G401.6 (cell line): Measurements from ENCODE around the gene RASGEF1B.
A peak's percentile ranks its signal among the peaks of the same experiment; 100 is the strongest.
"Not testable (repeated sequence)": the region's sequence is repeated elsewhere in the genome, so short reads cannot be mapped to it uniquely, and the experiment has no call there.

Experiments used
- FAIRE-seq: peaks from 2 replicates; lab custom pipeline; 2012; peaks lifted over from hg19 to GRCh38; lab: Jason Lieb, UNC

Gene RASGEF1B

DNA sequence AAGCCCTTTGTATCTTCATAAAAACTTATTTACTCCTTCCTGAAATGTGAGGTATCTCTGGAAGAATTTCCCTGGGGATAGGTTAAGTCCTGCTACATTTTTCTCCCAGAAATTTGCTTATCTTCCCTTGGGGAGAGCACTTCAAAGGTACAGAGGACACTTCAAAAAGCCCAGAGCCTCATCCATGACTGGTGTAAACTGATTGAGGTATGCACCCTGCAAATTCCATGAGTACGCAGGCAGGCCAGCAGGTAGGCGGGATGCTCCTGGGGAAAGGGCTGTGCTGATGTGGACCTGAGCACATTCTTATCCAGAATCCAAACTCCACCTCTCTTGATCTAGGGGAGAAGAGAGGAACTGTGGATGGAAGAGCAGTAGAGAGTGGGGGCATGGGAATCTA lies 26.3 kb upstream of the RASGEF1B start:
- FAIRE-seq = no peak

DNA sequence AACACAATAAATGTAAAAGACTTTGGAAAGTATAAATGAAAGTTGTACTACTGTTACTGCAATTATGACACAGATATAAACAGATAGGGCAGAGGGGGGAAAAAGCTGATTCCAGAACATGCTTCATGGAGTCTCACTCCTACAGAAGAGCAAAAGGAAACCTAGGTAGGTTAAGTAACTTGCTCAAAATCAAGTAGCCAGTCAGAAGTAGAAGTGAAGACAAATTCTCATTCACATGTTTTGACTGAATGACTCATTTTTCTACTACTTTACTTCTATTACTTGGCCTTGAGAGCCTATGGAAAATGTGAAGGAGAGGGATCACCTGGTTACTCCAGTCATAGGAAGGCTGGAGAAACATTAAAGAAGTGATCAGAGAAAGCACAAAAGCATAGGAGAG lies 23.6 kb upstream of the RASGEF1B start:
- FAIRE-seq = no peak

DNA sequence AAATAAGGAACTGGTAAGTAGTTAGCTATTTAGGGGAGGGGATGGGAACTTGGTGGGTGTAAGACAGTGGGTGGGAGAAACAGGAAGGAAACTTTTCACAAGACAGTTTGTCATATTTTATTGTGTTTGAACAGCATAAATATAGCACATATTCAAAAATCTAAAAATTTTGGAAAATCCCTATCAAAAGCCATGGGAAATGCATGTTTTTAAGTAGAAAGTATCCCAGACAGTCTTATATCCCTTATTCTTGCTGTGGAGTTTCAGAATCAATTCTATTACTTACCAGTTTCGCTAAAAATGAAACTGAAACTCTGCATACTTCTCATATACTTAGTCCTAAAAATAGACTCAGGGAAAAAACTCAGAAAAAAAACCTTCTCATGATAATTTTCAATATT lies 22.3 kb upstream of the RASGEF1B start:
- no peak for FAIRE-seq

DNA sequence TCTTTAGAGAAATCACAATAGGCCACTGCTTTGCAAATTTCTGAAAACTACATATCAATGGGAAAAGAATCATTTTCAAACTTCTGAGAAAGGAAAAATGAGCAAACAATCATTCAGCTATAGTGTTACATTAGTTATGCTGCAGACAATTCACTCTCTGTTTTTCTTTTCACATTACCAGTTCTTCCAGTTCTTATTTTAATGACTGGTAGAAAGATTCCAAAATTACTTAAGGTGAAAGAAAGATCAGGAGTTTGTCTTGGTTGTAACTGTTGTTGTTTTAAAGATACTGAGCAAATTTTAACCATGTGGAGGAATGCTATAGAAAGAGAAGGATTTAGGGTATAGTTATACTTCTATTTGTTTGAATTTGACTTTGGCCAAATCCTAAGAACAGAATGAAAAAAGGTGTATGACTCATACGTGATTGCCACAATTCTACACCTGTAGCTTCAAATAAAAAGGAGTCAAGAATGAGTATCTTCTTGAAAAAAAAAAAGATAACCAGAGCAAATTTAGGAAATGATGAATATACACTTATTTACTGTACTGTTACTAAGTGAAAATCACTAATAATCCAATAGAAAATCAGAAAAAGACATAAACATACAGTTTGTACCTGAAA lies 21.0 kb upstream of the RASGEF1B start:
- FAIRE-seq = no peak

DNA sequence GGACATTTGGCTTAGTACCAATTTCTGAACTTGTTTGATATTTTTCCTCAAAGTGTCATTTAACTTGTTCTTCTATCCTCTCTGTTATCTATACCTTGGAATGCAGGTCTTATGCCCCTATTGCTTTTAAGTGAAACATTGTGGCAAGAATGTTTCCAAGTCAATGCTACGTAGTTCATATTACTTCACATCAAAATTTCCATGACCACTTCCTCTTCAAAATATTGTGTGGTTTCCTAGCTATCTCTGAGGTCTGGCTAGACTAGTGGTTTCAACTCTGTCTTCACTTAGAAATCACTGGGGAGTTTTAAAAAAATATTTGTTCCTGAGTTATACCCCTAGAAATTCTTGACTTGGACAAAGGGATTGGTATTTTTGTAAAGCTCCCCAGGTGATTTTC lies 20.2 kb upstream of the RASGEF1B start:
- no peak for FAIRE-seq

DNA sequence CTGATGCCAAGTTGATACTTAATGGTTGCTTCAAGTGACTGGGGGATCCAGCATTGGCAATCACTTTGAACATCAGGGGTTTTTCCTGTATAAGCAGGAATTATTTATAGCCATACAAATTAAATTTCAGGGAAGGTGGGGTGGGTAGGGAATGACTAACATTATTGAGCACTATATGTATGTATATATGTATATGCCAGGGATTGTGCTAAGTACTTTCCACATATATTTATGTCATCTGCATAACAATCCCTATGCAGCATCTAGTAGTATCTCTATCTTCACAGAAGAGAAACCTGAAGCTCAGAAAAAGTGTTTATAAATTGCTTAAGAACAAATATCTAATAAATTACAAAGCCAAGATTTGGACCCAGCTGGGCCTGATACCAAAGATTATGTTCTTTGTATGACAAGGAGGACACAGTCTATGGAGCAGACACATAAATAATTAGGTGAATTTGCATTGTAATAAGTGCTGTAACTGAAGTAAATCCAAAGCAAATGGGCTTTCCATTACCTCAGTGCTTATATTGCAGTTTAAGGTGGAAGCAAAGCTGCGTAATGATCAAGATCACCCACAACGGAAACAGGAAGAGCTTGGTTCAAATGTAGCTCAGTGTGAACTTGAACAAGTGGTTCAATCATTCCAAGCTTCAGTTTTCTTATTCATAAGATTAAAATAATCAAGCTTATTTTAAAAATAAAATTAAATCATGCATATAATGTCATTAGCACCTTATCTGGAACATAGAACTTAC lies 18.9 kb upstream of the RASGEF1B start:
- no peak for FAIRE-seq

DNA sequence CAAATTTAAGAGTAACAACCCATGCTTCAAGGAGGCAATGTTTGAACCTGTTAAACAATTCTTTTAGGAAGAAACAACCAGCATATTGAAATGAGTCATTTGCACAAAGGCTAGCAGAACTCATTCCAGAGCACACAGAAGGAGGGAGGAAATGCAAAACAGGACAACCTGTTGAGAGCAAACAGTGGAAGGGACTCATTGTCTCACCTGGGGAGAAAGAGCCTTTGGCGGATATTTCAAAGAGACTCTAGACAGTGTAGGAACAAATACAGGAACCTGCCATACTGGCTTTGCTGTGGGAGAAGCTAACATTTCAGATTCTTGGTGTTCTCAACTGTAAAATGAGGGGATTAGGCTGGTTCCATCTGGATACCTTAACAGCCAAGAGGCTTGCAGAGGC lies 14.8 kb upstream of the RASGEF1B start:
- no peak for FAIRE-seq

DNA sequence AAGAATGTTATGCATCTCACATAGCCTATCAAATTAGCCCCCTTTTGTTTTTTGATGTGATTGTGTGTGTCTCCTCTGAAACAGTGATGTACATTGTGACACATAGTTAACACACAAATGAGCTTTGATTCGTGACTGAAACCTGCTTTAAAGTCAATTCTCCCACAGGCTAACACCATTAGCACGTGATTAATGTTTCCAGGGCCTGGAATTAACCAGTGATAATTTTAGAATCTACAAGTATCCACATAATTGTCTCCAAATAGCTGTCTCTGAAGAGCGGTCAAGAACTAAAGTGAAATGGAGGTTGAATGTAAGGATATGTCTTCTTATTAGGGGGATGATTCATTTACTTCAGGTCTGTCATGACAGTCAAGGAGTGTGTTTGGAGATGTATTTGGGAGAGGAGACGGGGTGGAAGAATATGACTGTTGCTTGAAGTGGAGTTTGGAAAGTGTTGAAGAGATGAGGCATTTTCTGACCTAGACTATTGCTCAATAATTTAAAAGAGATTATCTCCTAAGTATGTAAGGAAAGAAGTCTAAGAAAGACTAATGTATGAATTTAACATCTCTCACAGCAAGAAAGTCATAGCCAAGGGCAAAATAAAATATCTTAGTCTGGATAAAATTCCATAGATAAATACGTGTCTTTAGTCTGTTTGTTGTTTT lies 13.7 kb upstream of the RASGEF1B start:
- no peak for FAIRE-seq

DNA sequence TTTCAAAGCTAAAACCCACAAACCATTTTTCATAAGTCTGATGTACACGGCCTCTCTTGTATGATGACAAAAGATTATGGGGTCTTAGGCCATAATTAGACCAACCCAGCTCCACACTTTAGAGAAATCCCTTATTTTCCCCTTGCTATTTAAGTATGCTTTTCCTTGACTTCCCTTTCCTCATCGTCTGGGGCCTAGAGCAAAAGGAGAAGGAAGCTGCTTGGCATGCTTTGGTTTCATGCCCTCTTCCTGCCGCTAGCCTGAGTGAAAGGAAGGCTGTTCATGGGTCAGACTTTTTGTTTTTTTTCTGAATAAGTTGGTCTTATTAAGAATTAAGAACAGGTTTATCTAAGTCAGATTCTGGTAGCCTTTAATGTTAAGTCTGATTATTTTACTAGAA lies 10.6 kb upstream of the RASGEF1B start:
- no peak for FAIRE-seq

DNA sequence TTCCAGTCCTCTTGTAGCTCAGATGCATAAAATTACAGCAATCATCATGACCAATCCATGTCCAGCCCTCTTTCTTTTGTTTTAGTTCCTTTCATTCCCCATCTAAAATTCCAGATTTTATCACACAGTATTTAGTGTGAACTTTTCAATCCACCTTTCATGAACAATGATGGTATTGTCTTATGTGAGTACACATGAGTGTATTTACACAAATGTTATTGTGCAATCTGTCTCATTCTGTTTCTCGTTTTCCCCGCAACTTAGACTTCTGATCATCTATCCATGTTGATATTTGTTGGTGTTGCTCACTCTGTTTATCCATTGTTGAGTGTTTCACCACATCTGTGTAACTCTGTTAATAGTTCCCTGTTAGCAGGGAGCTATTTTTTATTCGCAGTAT lies 9.4 kb upstream of the RASGEF1B start:
- no peak for FAIRE-seq

DNA sequence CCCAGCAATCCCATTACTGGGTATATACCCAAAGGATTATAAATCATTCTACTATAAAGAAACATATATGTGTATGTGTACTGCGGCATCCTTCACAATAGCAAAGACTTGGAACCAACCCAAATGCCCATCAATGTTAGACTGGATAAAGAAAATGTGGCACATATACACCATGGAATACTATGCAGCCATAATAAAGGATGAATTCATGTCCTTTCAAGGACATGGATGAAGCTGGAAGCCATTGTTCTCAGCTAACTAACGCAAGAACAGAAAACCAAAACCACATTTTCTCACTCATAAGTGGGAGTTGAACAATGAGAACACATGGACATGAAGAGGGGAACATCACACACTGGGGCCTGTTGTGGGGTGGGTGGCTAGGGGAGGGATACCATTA lies 7.9 kb upstream of the RASGEF1B start:
- not testable (repeated sequence) for FAIRE-seq

DNA sequence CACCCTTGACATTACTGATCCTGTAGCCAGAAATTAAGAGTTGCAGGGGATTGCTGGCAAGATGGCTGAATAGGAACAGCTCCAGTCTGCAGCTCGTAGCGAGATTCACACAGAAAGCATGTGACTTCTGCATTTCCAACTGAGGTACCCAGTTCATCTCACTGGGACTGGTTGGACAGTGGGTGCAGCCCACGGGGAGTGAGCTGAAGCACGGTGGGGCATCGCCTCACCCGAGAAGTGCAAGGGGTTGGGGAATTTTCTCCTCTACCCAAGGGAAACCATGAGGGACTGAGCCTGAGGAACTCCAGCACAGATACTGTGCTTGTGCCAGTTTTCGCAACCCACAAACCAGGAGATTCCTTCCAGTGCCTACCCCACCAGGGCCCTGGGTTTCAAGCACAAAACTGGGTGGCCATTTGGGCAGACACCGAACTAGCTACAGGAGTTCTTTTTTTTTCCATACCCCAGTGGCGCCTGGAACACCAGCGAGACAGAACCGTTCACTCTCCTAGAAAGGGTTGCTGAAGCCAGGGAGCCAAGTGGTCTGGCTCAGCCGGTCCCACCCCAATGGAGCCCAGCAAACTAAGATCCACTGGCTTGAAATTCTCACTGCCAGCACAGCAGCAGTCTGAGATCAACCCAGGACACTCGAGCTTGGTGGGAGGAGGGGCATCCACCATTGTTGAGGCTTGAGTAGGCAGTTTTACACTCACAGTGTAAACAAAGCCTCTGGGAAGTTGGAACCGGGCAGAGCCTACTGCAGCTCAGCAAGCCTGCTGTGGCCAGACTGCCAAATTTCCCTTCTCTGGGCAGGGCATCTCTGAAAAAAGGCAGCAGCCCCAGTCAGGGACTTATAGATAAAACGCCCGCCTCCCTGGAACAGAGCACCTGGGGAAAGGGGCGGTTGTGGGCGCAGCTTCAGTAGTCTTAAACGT lies 1.9 kb upstream of the RASGEF1B start:
- not testable (repeated sequence) for FAIRE-seq

DNA sequence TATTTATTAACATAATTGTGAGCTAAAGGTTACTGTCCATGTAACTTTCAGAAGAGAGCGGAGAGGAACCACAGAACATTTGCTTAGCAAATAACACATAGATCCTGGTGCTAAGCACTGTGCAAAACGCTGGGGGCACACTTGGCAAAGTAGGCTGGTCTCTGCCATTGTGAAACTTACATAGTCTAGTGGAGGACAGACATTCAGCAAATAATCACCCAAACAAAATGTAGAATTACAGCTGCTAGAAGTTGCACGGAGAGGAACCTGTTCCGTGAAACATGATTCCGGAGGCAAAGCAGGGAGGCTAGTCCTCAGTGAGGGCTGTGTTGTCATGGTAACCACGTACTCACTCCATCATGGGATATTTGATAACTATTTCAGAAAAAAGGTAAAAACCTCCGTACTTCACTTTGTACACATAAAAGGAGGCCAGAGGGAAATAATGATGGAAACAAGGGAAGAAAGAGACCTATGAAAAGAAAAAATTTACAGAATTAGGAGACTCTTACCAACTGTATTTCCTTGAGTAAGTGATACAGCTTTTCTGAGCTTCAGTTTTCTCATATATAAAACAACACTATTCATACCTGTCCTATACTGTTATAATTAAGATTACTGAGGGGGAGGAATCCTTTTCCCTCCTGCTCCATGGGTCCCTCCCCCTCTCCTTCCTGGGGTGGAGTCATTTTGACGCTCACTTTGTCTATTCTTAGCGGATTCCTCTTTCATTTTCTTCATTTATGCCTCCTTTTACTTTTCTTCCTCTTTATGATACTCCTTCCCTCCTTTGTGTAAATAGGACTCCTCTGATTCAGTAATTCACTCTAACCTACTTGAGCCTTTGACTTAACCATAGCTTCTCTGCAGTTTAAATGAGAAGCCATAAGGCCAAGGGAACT lies 825 bp upstream of the RASGEF1B start:
- no peak for FAIRE-seq

DNA sequence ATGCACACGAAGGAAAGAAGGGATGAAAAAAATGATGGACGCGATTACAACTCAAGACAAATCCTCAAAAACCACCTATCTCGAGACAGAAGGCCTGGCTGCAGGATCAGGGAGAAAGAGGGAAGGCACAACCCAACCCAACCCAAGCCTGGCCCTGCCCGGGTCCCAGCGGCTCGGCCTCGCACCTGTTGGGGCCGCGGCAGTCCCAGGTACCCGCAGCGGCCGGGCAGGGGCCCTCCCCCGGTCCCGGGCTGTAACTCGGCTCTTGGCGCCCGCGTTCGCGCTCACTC lies 464 bp downstream of the RASGEF1B start:
- FAIRE-seq = no peak

DNA sequence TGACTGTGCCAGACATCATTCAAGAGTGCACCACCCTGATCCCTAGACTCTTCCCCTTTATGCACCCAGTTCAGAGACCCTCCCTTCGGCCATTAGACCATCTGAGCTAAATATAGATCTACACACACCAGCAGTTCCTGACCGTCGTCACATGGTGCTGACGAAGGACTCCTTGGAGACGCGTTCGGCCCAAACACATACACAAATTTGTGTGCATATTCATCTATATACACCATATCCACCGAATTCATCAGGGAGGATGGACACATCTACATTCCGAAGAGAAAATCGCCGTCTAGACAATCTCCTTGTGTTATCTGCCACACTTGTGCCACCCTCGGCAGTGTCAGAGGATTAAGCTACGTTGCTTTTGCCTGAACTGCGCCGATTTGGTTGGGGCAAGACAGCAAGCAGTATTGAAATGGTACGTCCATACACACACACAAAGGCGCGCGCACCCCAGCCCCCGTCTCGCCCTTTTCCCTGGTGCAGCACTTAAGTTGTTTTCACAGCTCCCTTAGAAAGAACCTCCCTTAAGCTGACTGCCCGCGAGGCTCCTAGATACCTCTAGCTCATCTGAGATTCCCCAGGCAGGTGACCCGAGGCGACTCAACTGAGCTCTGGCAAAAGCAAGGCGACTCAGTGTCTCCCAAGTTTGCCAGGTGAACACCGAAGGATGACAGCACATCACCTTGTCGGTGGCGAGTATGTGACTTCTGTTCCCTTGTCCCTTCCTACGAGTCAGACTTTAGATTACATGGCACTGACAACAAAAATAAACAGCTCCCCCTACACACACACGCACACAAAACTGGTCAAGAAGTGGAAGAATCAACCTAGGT lies 1.0 kb downstream of the RASGEF1B start:
- no peak for FAIRE-seq

DNA sequence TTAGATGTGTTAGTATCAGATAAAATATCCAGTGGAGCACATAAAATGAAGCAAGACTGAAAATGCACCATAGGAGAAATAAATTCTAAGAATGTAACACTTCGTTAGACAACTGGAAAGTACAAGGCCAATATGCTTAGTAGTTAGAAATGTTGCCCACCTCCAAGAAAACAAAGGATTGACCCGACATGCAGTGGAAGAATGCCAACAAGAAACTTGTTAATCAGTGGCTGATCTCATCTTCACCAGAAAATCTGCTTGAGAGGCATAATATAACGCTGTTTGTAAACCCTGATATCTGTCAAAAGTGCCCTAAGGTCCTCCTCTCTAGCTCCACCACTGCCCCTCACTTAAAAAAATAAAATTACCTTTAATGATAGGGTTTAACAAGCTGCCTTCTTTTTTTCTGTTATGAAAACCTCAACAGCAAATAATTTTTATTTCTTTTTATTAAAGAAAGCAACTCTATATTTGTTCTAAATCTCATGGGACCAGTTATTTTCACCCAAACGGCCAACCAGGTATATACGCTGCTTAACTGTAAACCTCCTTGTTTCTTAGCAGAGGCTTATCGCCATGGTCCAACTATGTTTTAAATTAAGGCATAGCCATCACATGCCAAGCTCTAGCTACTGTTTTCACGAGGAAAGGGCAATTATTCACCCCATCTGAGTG lies 1.8 kb downstream of the RASGEF1B start:
- no peak for FAIRE-seq

DNA sequence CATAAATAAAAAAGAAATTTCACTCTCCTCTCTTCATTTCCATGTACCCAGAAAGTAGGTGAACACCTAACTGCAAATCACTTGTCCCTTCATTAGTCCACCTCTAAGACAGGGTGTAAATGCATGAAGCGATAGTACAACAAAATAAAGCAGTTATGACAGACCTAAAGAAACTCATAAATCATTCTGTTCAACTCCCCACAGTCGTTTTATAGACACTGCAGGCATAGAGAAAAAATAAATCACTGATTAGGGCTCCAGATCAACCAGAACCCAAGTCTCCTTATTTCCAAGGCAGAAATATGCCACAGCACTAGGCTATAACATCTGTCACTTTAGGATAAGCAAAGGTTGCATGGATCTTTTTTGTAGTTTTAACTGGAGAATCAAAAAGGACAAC lies 3.0 kb downstream of the RASGEF1B start:
- no peak for FAIRE-seq

DNA sequence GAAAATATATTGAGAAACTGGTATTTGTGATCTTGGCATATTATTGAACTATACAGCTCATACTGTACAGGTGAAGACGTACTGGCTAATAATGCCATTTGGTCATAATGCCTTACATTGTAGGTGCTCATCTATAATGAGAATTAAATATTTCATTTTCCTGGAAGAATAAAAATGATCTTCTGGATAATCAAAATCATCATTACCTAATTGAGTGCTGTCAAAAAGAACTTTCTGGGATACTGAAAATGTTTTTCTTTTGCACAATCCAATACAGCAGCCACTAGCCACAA lies 4.1 kb downstream of the RASGEF1B start:
- no peak for FAIRE-seq

DNA sequence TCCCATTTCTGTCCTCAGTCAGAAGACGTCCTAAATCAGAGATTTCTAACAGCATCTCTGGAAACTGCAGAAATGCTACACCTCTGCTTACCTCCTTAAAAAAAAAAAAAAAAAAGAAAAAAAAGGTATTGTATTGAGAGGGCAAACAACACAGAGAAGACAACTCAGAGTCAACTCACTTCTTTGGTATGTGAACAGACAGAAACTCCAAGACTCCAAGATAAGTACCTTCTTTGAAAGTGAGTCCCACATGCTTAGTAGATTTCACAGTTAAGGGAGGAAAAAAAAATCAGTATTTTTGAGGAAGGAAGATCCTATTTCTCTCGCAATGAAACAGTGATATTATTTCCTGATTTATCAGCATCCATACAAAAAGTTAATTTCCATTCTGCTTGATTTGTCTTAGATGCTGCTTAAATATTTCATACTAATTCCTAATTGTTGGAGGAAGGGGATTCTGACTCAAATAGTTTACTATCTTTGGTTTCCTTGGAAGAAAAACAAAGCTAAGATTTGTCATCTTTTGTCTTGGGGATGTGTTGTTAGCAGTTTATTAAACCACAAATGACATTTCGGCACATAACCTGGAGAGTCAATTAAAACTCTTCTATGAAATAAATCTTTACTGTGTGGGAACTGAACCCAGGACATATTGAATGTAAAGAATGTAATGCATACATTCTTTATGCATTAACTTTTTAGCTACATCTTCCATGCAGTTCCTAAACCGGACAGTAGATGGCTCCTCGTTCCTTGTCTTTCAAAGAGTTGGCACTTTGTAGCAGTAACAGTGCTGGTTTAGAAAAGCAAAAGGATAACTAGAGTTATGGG lies 4.7 kb downstream of the RASGEF1B start:
- peak; percentile 87 for FAIRE-seq
